Left lung (tissue), 10 donors: Measurements from ENCODE around the gene RFTN1. TPM values are rescaled to one million over a fixed set of nuclear protein-coding genes. Genes with fewer than 3 reads are reported as not detected.

ENCODE experiments used
- ATAC-seq: fragments of 200-7000 bp; cut with Tn5 transposase; one replicate; pipeline ENCODE4 v1.9.1; 2020; ENCODE audit warnings: moderate library complexity
- DNase-seq, 4 donors: peaks; one replicate each; pipeline ENCODE4 v3.0.0-alpha.2; 2013 to 2020
- H3K27ac ChIP-seq, 2 donors: fragments of 200-600 bp; sonication (generic) in 1 of 2; one replicate each; pipeline versions ENCODE4 v1.5.0 to v1.8.0; 2020 to 2021
- H3K27me3 ChIP-seq, 2 donors: fragments of 200-600 bp; sonication (generic) in 1 of 2; one replicate each; pipeline versions ENCODE4 v1.5.0 to v1.8.0; 2020 to 2021
- H3K36me3 ChIP-seq, 2 donors: fragments of 200-600 bp; sonication (generic) in 1 of 2; one replicate each; pipeline versions ENCODE4 v1.5.0 to v1.8.0; 2020 to 2021
- H3K4me1 ChIP-seq, 2 donors: fragments of 200-600 bp; one replicate each; pipeline ENCODE4 v1.8.0; 2021
- H3K4me3 ChIP-seq, 2 donors: fragments of 200-600 bp; sonication (generic) in 1 of 2; one replicate each; pipeline versions ENCODE4 v1.5.0 to v1.8.0; 2020 to 2021; ENCODE audit warnings: mild to moderate bottlenecking in 1 of 2
- H3K9me3 ChIP-seq, 2 donors: fragments of 200-600 bp; sonication (generic) in 1 of 2; one replicate each; pipeline versions ENCODE4 v1.5.0 to v1.8.0; 2020 to 2021
- CTCF ChIP-seq, 2 donors: fragments of 200-600 bp; sonication (generic) in 1 of 2; IDR thresholded peaks; one replicate each; pipeline versions ENCODE4 v1.5.0 to v1.8.0; 2021; ENCODE audit warnings: antibody characterized with exemption in 2 of 2
- intact Hi-C, 2 donors: fragments of 100-400 bp; cut with DNase I; formaldehyde crosslinking; loops; one replicate each; pipeline versions ENCODE4 v1.11.2 to v1.14.2; 2022
- polyA plus RNA-seq, 6 donors: library from polyadenylated mRNA; unstranded; fragments of 120-200 nt; gene quantifications; one replicate each; pipeline ENCODE4 v1.2.1, GENCODE V29; 2013; ENCODE audit not compliant: insufficient read length in 6 of 6
- total RNA-seq, 2 donors: library from RNA; stranded (reverse); fragmentation: NEBNext Ultra II Directional; extraction: Animal tissue kit (Norgen Biotek cat#: 25700); gene quantifications; one replicate each; pipeline ENCODE4 v1.2.1, GENCODE V29; 2021
- donor health status: DM: no; HTN: yes; CAD: no.
- donor health status: DM: no; HTN: no; CAD: no.

The RFTN1 gene
- total and polyA plus RNA-seq, 8 donors = 47.2 to 85.1 (median 67.6) TPM

- Histone ChIP-seq H3K36me3 (peaks cover 0 to 11% of the 10 kb centered on the region in 2 donors), H3K4me1 (peaks cover 4 to 17% of the 10 kb centered on the region in 2 donors), H3K27me3 (no peaks in the 10 kb centered on the region), H3K27ac (no peak overlapping the region), H3K9me3 (peaks cover 0 to 11% of the 10 kb centered on the region in 2 donors), H3K4me3 (no peak overlapping the region)
- TF ChIP-seq CTCF (IDR thresholded peaks at IDR 0.05) = no peak
- DNase-seq (no peak), ATAC-seq (peak; percentile 17)
- intact Hi-C loops = no loop called here
Observed at GRCh38 chr3:16468336-16469098, 45.0 kb downstream of the RFTN1 start.

- no peak overlapping the region for H3K27ac ChIP-seq
- H3K27me3 ChIP-seq = no peaks in the 10 kb centered on the region
- DNase-seq (no peak), ATAC-seq (no peak)
- peaks cover 4 to 17% of the 10 kb centered on the region in 2 donors for H3K4me1 ChIP-seq
- no peak for TF ChIP-seq CTCF (IDR thresholded peaks at IDR 0.05)
- H3K4me3 ChIP-seq = no peak overlapping the region
- H3K36me3 ChIP-seq = peaks cover 0 to 11% of the 10 kb centered on the region in 2 donors
- intact Hi-C loops = no loop called here
- peaks cover 0 to 11% of the 10 kb centered on the region in 2 donors for H3K9me3 ChIP-seq
Observed at GRCh38 chr3:16468002-16468335, 45.5 kb downstream of the RFTN1 start.

- no peak for DNase-seq
- Histone ChIP-seq H3K4me3 (no peak overlapping the region), H3K36me3 (peaks cover 0 to 11% of the 10 kb centered on the region in 2 donors), H3K27me3 (no peaks in the 10 kb centered on the region), H3K4me1 (peaks cover 4 to 17% of the 10 kb centered on the region in 2 donors), H3K27ac (no peak overlapping the region), H3K9me3 (peaks cover 0 to 11% of the 10 kb centered on the region in 2 donors)
- intact Hi-C loops = no loop called here
- TF ChIP-seq CTCF (IDR thresholded peaks at IDR 0.05) = no peak
- peak; percentile 28 for ATAC-seq
Observed at GRCh38 chr3:16467393-16467792, 46.1 kb downstream of the RFTN1 start.

- TF ChIP-seq CTCF (IDR thresholded peaks at IDR 0.05) = no peak
- Histone ChIP-seq H3K27me3 (no peaks in the 10 kb centered on the region), H3K36me3 (peaks cover 0 to 10% of the 10 kb centered on the region in 2 donors), H3K4me3 (no peak overlapping the region), H3K9me3 (peaks cover 0 to 11% of the 10 kb centered on the region in 2 donors), H3K4me1 (peaks cover 4 to 17% of the 10 kb centered on the region in 2 donors), H3K27ac (no peak overlapping the region)
- DNase-seq (no peak), ATAC-seq (no peak)
- intact Hi-C loops = no loop called here
Observed at GRCh38 chr3:16466822-16467221, 46.7 kb downstream of the RFTN1 start.

- Histone ChIP-seq H3K4me3 (no peak overlapping the region), H3K27ac (peak overlapping the region in 1 of 2 donors; percentile 1), H3K4me1 (peaks cover 7 to 17% of the 10 kb centered on the region in 2 donors), H3K27me3 (no peaks in the 10 kb centered on the region), H3K36me3 (no peaks in the 10 kb centered on the region), H3K9me3 (no peaks in the 10 kb centered on the region)
- intact Hi-C loops = no loop called here
- TF ChIP-seq CTCF (IDR thresholded peaks at IDR 0.05) = no peak
- no peak for ATAC-seq
- no peak for DNase-seq
Observed at GRCh38 chr3:16464511-16465148, 48.9 kb downstream of the RFTN1 start.
